IPS DF 4.7 (cell line): ENCODE data around the gene ALOX5.

Experiments used
- DNase-seq: peaks from one replicate; pipeline ENCODE4 v3.0.0-alpha.2; 2013; ENCODE audit warnings: low spot score; ENCODE audit errors: extremely low read depth

The ALOX5 gene

DNA sequence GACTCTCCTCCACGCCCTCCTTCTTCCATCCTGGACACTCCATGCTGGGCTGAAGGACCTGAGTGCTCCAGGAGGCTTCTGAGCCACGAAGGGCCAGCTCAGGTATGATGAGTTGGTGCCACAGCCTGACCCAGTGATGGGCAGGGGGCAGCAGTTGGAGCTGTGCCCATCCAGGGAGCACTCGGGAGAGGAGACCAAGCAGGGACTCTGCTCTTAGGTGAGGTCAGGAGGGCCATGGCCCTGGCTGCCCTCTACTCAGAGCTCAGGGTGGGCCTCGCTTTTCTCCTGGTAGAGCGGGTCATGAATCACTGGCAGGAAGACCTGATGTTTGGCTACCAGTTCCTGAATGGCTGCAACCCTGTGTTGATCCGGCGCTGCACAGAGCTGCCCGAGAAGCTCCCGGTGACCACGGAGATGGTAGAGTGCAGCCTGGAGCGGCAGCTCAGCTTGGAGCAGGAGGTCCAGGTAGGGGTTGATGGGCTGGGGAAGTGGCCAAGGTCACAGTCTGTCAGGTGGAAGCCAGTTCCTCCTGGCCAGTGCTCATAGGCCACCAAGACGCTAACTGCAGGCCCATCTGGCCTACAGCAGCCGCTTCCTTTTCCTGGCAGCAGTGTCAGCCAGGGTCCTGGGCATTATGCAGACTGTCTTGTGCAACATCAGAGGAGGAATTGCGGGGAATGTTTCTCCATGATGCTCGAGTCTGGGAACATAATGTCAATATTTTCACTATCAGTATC lies 50.8 kb downstream of the ALOX5 start:
- no peak for DNase-seq

DNA sequence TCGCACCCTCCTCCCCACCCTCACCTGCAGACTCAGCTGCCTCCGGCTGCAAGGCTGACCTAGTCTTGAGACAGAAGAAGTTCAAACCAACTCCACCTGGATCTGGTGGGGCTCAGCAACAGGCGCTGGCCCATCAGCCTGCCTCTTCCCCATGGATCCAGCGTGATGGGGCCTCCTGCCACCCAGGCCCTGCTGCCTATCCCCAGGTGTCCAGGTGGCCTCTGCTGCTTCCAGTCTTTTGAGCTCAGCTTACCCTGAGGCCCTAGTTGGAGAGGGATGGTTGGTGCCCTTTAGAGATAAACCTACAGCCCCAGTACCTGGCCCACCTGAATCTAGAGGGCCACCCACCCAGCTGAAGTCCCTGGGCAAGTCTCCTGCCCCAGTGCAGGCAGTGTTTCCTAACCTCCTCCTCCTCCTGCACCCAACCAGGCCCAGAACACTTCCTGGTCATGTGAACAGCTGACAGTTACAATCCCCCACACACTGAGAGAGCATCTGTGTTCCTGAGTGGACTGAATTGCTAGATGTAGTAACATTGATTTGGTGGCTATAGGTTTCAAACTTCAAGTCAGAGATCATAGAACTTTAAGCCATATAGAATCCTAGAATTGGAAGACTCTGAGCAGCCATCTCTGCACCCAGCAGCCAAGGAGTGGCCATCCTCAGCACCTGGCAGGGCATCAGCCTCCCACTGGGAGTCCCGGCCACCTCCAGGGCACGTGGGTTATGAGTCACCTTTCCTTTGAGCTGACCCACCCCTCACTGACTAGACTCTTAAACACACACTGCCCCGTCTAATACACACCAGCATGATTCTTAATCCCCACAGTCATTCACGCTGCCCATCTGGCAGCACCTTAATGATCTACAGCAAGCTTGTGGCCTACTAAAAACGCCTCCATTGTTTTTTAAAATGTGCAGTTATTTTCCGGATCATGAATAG lies 51.9 kb downstream of the ALOX5 start:
- DNase-seq = no peak

DNA sequence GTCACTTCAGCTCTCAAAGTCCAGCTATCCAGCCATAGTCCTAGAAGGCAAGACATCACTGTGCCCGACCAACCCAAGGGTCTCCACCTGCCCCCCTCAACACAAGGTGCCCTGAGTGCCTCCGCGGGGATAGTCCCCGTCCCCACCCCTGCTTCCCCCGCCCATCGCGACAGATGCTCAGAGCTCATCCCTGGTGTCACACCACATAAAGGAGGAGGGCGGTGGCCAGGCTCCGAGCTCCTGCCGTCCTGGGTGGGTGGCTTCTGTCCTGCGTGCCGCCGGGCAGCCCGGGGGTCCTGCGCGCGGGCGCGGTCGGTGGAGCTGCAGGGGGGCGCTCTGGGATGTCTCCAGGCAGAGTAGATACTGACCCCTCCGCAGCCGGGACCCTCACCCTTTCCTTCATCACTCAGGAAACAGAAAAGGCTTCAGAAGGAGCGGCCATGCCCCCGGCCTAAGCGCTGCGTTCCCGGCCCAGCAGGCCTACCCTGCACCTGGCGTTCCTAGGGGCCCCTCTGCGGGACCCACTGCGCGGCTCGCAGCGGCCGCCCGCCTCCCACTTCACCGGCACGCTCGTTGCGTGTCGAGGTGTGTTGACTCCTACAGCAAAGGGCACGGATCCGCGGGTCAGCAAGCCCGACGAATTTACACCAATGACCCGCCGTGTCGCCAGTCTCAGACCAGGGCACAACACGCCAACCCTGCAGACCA lies 53.4 kb downstream of the ALOX5 start:
- no peak for DNase-seq

DNA sequence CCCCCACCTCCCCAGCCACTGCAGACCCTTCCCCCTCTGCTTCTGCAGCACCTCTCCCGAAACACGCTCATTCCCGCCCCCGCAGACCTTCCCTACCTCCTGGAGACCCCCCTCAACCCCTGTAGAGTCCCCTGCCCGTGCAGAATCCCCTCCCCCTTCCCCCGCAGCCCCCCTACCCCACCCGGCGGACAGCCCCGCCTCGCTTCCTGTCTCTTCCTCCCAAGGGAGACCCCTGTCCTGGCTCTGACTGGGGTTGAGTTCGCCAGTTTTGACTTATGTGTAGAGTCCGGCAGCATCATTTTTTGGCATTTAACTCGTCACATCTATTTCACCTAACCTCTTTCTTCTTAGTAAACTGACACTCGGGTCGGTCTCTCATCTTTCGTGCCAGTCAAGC lies 54.0 kb downstream of the ALOX5 start:
- DNase-seq = no peak

DNA sequence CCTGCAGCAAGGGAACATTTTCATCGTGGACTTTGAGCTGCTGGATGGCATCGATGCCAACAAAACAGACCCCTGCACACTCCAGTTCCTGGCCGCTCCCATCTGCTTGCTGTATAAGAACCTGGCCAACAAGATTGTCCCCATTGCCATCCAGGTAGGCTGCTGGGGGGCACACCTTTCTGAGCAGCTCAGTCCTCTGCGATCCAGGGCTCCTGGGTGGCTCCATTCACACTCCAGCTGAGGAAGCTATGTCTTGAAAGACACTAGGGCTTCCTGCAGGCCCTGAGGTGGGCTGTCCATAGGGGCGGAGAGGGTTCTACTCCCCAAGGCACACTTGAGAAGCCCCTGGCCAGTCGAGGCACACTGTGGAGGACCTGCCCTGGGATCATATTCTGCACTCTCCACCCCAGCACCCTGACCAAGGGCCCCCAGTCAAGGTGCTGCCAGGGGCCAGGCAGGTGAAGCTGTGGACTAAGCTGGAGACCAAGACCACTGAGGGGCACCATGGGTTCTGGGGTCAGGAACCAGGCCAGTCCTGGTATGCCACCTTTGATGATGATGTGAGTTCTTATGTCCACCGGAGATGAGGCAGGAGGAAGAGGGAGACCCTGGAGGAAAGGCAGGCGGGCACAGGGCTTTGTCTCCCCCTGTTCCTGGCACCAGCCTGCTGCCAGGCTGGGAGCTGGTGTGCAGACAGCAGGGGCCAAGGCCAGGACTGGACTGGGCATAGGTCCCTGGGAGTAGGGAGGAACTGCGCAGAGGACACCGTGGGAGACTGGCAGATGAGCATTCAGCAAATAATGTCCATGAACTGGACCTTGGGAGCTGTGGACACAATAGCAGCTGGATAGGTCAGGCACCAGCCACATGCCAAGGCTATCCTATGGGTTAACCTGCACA lies 54.8 kb downstream of the ALOX5 start:
- DNase-seq = no peak

DNA sequence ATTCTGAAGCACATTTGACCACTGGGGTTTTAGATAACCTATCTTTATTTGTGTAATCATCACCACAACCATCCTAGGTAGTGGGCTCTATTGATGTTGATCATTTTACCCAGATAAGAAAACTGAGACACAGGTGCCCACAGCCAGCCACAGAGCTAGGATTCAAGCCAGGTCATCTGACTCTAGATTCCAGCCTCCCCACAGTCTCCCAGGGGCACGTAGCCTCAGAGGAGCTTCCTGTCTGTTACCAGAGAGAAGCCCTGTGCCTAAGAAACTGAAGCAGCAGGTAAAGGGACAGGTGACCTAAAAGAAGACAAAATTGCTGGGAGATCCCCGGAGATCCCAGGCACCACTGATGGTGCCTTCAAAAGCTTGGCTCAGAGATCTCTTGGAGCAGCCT lies 55.8 kb downstream of the ALOX5 start:
- DNase-seq = no peak

DNA sequence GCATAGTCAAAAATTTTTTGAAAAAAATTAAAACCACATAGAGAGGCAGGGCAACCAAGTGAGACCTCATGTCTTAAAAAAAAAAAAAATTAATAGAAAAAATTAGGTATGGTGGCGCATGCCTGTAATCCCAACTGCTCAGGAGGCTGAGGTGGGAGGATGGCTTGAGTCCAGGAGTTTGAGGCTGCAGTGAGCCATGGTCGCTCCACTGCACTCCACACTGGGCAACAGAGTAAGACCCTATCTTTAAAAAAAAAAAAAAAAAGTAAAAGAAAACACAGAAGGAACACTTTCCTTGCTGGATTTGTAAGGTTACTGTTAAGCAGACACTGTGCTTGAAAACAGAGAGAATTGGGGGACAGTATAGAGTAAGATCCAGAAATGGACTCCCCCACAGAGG lies 58.1 kb downstream of the ALOX5 start:
- DNase-seq = no peak

DNA sequence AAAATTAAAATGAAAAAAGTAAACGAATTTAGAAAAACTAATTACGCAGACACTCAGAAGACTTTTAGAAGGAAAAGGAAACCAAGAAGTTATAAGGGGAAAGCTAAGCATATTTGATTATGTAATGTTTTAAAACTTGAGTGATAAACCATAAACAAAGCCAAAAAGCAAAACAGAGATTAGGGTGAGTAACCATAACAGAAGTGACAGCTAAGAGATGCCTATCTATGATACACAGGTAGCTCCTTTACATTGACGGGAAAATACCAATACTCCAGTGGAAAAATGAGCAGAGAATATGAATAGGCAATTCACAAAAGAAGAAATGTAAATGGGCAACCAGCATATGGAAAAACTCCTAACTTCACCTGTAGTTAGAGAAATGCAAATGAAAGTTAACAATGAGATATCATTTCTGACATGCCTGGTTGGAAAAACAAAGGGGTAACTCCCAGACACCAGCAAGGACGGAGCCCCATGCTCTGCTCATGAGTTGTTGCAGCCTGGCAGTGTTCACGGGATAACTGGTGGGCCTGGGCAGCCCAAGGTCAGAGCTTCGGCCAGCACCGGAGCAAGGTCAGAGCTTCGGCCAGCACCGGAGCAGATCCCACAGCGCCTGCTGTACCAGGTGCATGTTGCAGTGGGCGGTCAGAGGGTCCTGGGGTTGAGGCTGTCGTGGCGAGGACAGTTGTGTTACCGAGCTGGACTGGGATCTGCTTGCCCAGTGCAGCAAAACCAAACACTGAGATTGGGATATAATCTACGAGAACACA lies 58.9 kb downstream of the ALOX5 start:
- DNase-seq = no peak

DNA sequence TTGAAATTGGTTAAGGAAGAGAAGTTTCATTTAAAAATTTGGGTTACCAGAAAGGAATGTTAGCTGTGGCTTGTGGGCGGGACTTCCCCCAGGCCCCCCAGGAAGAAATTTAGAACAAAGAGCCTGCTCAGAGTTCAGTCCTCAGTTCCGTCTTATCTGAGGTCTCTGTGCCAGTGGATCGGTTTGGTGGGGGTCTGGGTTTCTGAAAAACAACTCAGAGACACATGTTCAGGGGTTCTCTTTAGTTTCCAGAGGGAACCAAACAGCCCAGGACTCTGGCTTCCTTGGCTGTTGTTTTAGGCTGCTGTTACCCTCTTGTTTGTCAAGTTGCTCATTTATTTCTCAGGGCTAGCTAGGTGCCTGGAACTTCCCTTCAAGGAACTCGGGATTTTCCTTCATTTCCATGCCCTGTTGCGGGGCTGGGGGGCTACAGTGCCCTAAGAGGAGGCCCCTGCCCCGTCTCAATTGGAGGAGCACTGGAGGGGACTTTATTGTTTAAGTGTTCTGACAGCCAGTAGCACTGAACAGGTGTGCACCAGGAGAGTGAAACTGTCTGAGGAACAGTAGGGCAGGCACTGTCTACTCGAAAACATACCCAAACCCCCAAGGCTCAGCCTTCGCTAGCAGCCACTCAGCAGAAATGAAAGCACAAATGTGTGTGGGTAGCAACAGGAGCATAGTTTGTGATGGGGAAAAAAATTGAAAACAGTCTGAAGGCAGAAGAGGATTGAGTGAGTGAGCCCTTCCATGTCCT lies 59.9 kb downstream of the ALOX5 start:
- no peak for DNase-seq

DNA sequence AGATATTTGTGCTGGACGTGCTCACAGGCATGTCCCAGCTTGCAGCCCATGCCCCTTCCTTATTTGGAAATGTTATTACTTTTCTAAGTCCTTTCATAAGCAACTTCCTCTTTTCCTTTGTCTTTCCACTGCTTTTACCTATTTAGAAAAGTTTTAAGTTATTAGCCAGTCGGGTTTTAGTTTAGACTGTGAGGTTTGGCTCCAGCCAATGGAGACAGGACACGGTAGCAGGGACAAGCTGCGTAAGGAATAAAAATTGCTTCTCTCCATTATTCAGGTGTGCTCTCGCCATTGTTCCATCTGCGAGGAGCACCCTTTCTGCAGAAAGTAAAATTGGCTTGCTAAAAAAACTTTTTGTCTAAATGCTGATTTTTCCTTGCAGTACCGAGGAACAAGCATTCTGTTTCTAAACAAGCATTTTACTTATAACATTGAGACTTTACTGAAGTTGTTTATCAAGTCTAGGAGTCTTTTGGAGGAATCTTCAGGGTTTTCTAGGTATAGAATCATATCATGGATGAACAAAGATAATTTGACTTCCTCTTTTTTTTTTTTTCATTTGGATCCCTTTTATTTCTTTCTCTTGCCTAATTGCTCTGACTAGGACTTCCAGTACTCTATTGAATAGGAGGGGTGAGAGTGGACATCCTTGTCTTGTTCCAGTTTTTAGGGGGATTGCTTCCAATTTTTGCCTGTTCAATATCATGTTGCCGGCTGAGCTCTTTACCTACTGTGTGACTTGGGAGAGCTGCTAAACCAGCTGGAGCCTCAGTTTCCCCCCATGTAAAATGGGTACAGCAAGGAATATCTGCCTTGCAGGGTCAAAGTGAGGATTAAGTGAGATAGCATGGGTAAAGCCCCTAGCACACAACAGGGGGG lies 63.8 kb downstream of the ALOX5 start:
- DNase-seq = no peak

DNA sequence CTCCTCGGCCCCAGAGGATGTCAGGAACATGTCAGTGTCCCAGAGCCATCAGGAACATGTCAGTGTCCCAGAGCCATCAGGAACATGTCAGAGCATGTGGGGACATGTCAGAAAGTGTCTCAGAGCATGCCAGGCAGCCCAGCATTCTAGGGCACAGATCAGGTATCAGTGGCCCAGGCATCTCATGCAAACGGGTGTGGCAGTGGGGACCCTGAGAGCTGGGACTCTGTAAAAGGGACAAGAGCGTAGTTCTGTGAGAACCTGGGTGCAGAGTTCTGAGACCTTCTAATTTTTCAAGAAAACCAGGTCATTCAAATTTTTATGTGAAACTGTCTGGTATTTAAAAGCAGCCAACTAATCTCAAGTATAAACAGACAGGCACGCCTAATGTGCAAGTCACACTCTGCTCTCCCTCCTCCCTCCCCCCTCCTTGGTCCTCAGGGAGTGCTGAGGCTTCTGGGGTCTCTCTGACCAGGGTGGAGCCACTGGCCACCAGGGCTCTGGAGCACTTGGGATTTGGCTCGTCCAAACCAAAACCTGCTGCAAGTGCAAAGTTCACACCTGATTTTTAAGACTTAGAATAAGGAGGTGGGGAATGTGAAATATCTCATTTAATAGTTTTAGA lies 64.6 kb downstream of the ALOX5 start:
- no peak for DNase-seq

DNA sequence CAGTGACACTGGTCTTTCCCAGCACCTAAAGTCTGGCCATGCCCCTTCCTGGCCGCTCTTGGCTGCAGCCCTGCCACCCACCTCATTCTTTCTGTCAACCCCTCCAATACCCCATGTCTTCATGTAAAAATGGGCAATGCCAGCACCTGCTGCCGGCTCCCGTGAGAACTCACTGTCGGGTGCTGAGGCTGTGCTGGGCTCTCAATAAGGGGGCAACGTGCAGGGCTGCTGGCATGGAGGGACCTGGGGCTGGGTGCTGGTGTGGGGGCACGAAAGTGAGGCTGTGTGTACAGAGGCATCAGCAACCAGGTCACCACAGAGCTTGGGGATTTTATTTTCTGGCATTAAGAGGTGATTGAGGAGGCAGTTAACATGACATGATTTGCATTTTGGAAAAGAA lies 65.3 kb downstream of the ALOX5 start:
- no peak for DNase-seq

DNA sequence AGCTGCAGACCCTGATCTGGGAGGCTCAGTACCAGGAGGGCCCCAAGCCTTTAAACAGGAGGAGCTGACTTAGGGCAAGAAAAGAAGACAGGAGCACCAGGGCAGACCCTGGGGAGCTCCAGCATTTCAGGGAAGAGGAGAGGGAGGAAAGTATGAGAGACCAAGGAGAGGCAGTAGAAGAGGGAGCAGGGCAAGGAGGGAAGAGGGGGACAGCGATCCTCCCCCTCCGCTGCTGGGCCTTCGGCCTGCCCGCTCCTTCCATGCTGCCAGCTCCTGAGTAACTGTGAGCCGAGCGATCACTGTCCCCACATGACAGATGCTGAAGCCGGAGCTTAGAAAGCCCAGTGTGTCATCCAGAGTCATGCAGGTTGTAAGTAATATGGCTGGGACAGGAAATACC lies 65.9 kb downstream of the ALOX5 start:
- DNase-seq = no peak

DNA sequence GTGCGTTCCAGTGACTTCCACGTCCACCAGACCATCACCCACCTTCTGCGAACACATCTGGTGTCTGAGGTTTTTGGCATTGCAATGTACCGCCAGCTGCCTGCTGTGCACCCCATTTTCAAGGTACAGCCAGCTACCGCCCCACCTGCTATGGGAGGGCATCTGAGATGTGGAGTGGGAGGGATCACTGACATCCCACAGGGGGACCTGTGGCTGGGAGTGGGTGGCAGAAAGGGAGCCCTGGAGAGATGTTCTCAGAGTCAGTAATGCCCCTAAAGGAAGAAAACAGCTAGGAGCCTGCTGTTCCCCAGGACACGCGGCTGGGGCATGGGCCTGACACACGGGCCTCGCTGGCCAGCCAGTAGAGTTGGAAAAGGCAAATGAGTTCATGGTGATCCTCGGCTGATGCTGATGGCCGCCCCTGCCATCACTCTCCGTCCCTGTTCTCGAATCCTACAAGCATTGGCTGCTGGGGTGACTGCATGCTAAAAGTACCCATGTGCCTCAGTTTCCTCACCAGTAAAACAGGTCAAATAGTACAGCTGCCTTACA lies 66.6 kb downstream of the ALOX5 start:
- no peak for DNase-seq

DNA sequence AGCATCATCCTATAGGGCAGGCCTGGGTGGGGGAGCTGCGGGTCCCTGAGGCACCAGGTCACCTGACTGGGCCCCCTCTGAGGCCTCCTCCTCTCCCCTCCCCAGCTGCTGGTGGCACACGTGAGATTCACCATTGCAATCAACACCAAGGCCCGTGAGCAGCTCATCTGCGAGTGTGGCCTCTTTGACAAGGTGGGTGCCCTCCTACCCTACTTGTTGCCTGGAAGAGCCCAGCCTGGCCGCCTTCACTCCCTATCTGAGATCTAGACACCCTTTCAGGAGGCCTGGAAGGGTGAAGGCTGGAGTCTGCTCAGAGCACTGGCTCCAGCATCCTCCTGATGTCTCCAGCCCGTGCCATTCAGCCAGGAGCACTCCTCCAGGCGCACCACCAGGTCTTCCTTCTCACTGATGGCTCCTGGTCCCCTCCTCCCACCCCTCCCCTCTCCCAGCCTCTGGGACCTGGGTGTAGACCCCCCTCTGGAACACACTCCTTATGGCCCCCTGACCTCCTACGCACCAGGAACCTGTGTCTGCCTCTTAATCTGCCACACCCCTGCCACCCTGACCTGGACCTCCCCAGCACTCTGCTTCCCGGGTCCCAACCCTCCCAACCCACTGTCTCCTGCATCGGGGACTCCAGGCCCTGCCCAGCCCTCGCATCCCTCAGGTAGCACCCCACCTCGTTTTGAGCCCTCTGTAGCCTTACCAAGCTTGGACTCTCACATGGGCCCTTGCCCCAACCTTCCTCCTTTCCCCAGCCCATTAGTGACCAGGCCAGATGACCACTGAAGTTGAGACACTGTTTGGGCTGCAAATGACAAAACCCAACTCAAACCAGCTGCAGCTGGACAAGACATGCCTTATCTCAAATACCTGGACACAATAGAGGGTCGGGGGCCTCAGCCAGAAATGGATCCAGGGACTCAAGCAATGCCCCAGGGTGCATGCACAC lies 67.5 kb downstream of the ALOX5 start:
- DNase-seq = no peak

DNA sequence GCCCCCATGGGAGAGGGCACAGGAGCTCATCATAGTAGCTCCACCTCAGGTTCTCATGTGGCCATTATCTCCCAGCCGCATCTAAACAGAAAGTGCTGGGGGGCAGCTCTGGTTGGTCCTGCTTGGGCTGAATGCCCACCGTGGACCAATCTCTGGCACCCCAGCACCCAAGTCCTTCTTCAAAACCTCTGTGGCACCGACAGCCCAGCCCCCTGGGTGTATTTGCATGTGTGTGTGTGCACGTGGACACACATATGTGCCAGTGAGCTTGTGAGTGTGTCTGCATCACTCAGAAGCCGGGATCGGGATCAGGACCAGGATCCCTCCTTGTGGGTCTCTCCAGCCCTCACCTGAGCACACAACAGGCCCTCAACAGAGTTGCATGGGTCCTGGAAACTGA lies 68.2 kb downstream of the ALOX5 start:
- no peak for DNase-seq

DNA sequence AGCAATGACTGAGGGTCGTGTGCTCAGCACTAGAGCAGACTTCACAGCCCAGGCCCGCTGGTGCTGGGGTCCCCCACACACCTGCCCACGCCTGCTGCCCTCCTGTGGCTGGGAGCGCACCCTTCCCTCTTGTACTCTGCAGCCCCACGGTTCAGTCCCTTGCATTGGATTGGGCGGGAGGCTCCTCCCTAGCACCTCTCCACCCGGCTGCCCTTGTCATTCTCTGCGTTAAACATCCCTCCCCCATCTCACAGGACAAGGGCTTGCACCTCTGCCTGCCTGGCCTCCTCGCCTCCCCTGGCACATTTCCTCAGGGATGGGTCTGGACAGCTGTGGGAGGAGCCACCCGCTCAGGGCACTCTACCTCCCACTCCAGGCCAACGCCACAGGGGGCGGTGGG lies 68.6 kb downstream of the ALOX5 start:
- DNase-seq = no peak
